NCI-H226 (cell line): ENCODE data around the gene SERPINA3.
"Not testable (repeated sequence)": the region's sequence is repeated elsewhere in the genome, so short reads cannot be mapped to it uniquely, and the experiment has no call there.

Source experiments
- DNase-seq: peaks from one replicate; pipeline ENCODE4 v3.0.0-alpha.2; 2015

The SERPINA3 gene

GRCh38 chr14:94586635-94587034 is 25.6 kb upstream of the SERPINA3 start:
- no peak for DNase-seq

- no peak for DNase-seq
Observed at GRCh38 chr14:94588311-94588710, 23.9 kb upstream of the SERPINA3 start.

- no peak for DNase-seq
Observed at GRCh38 chr14:94591073-94591472, 21.1 kb upstream of the SERPINA3 start.

- no peak for DNase-seq
Observed at GRCh38 chr14:94591871-94592270, 20.3 kb upstream of the SERPINA3 start.

- no peak for DNase-seq
Observed at GRCh38 chr14:94592457-94592856, 19.7 kb upstream of the SERPINA3 start.

- DNase-seq = no peak
Observed at GRCh38 chr14:94593376-94593748, 18.8 kb upstream of the SERPINA3 start.

- DNase-seq = no peak
Observed at GRCh38 chr14:94593749-94594431, 18.3 kb upstream of the SERPINA3 start.

- no peak for DNase-seq
Observed at GRCh38 chr14:94594441-94594840, 17.8 kb upstream of the SERPINA3 start.

- no peak for DNase-seq
Observed at GRCh38 chr14:94595912-94596311, 16.3 kb upstream of the SERPINA3 start.

- no peak for DNase-seq
Observed at GRCh38 chr14:94596361-94596760, 15.8 kb upstream of the SERPINA3 start.

GRCh38 chr14:94597788-94598187 is 14.4 kb upstream of the SERPINA3 start:
- no peak for DNase-seq

- no peak for DNase-seq
Observed at GRCh38 chr14:94598506-94598815, 13.7 kb upstream of the SERPINA3 start.

- DNase-seq = peak; percentile 48
Observed at GRCh38 chr14:94598816-94599655, 13.2 kb upstream of the SERPINA3 start.

GRCh38 chr14:94599656-94600004 is 12.6 kb upstream of the SERPINA3 start:
- no peak for DNase-seq

GRCh38 chr14:94600148-94600545 is 12.0 kb upstream of the SERPINA3 start:
- DNase-seq = no peak

GRCh38 chr14:94601884-94602391 is 10.3 kb upstream of the SERPINA3 start:
- DNase-seq = peak; percentile 30

- no peak for DNase-seq
Observed at GRCh38 chr14:94602722-94603121, 9.5 kb upstream of the SERPINA3 start.

- no peak for DNase-seq
Observed at GRCh38 chr14:94605361-94605760, 6.8 kb upstream of the SERPINA3 start.

GRCh38 chr14:94608966-94609365 is 3.2 kb upstream of the SERPINA3 start:
- DNase-seq = not testable (repeated sequence)

GRCh38 chr14:94611179-94611578 is 1.0 kb upstream of the SERPINA3 start:
- DNase-seq = no peak

- no peak for DNase-seq
Observed at GRCh38 chr14:94612580-94613554, 676 bp downstream of the SERPINA3 start.

GRCh38 chr14:94613720-94614644 is 1.8 kb downstream of the SERPINA3 start:
- no peak for DNase-seq
